GM23248 (cell line): Measurements from ENCODE around the gene WNT3A. TPM values are rescaled to one million over a fixed set of nuclear protein-coding genes. Genes with fewer than 3 reads are reported as not detected.
A peak's percentile ranks its signal among the peaks of the same experiment; 100 is the strongest.
"Not testable (repeated sequence)": the region's sequence is repeated elsewhere in the genome, so short reads cannot be mapped to it uniquely, and the experiment has no call there.

Experiments used
- DNase-seq: peaks from one replicate; pipeline ENCODE4 v3.0.0-alpha.2; 2015
- H2AFZ ChIP-seq: fragments of 200-600 bp; sonication (generic); 2 replicates; pipeline ENCODE4 v1.6.1; 2016; ENCODE audit warnings: antibody characterized with exemption
- H3F3A ChIP-seq: fragments of 200-600 bp; sonication (generic); 2 replicates; pipeline ENCODE4 v1.6.1; 2016; ENCODE audit warnings: mild to moderate bottlenecking, antibody characterized with exemption, mixed run types; ENCODE audit not compliant: insufficient read depth
- H3K27ac ChIP-seq: fragments of 200-600 bp; sonication (generic); 2 replicates; pipeline ENCODE4 v1.5.1; 2016; ENCODE audit warnings: mild to moderate bottlenecking
- H3K27me3 ChIP-seq: fragments of 200-600 bp; sonication (generic); replicated peaks from 2 replicates; pipeline ENCODE4 v1.6.1; 2016; ENCODE audit warnings: mild to moderate bottlenecking; ENCODE audit not compliant: insufficient read depth
- H3K36me3 ChIP-seq: fragments of 200-600 bp; sonication (generic); 2 replicates; pipeline ENCODE4 v1.6.1; 2016; ENCODE audit warnings: low read depth, mild to moderate bottlenecking
- H3K4me1 ChIP-seq: fragments of 200-600 bp; sonication (generic); 2 replicates; pipeline ENCODE4 v1.6.1; 2016; ENCODE audit warnings: mild to moderate bottlenecking; ENCODE audit not compliant: insufficient read depth
- H3K4me2 ChIP-seq: fragments of 200-600 bp; sonication (generic); one replicate; pipeline ENCODE4 v1.6.1; 2016; ENCODE audit warnings: mild to moderate bottlenecking; ENCODE audit not compliant: unreplicated experiment
- H3K4me3 ChIP-seq: fragments of 200-600 bp; sonication (generic); 2 replicates; pipeline ENCODE4 v1.5.1; 2016; ENCODE audit warnings: mild to moderate bottlenecking
- H3K79me2 ChIP-seq: fragments of 200-600 bp; sonication (generic); 2 replicates; pipeline ENCODE4 v1.6.1; 2016; ENCODE audit warnings: mild to moderate bottlenecking; ENCODE audit not compliant: insufficient read depth
- H3K9ac ChIP-seq: fragments of 200-600 bp; sonication (generic); 2 replicates; pipeline ENCODE4 v1.6.1; 2016; ENCODE audit warnings: mild to moderate bottlenecking
- H3K9me2 ChIP-seq: fragments of 200-600 bp; sonication (generic); 2 replicates; pipeline ENCODE4 v1.6.1; 2016; ENCODE audit warnings: mixed run types, mild to moderate bottlenecking, moderate library complexity; ENCODE audit not compliant: insufficient read depth
- H3K9me3 ChIP-seq: fragments of 200-600 bp; sonication (generic); one replicate; pipeline ENCODE4 v1.6.1; 2017; ENCODE audit warnings: low read depth
- H4K20me1 ChIP-seq: fragments of 200-600 bp; sonication (generic); 2 replicates; pipeline ENCODE4 v1.6.0; 2016; ENCODE audit not compliant: insufficient read depth
- EZH2 ChIP-seq: fragments of 200-600 bp; sonication (generic); IDR thresholded peaks from 2 replicates; pipeline ENCODE4 v1.6.1; 2018; ENCODE audit warnings: antibody characterized with exemption, mild to moderate bottlenecking; ENCODE audit not compliant: insufficient read depth, poor library complexity, severe bottlenecking
- EZH2phosphoT487 ChIP-seq: fragments of 200-600 bp; sonication (generic); IDR thresholded peaks from 2 replicates; pipeline ENCODE4 v1.6.1; 2018; ENCODE audit warnings: antibody characterized with exemption, moderate library complexity, mild to moderate bottlenecking, low read depth; ENCODE audit not compliant: insufficient read depth
- WGBS, 2 experiments: methylation state at CpG; one replicate each; pipeline ENCODE4 v1.1.6; 2015 to 2017; ENCODE audit warnings: low lambda C conversion rate in 2 of 2, low coverage in 1 of 2; ENCODE audit errors: missing lambda C conversion rate in 2 of 2; 5-methylcytosine and 5-hydroxymethylcytosine counted together
- in situ Hi-C: fragments of 300-500 bp; cut with MboI; formaldehyde crosslinking; loops from 2 replicates; pipeline ENCODE4 v1.15.0; 2020
- polyA plus RNA-seq: library from polyadenylated mRNA; unstranded; fragments of >200 nt; fragmentation: Nextera tagmentation; extraction: Ambion mirVana; gene quantifications from 2 replicates; pipeline ENCODE4 v1.2.1, GENCODE V29; 2016
- total RNA-seq: library from RNA; depleted of rRNA; stranded (reverse); fragments of >200 nt; shearing (Covaris generic); gene quantifications from 2 replicates; pipeline ENCODE4 v1.2.3, GENCODE V29; 2014; rRNA removed

WNT3A gene, protein sequence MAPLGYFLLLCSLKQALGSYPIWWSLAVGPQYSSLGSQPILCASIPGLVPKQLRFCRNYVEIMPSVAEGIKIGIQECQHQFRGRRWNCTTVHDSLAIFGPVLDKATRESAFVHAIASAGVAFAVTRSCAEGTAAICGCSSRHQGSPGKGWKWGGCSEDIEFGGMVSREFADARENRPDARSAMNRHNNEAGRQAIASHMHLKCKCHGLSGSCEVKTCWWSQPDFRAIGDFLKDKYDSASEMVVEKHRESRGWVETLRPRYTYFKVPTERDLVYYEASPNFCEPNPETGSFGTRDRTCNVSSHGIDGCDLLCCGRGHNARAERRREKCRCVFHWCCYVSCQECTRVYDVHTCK
- total RNA-seq: not detected in 2 replicates
- not detected in 2 replicates for polyA plus RNA-seq

- no peaks in the 10 kb centered on the region for H3K9me3 ChIP-seq
- no peak within 1 kb of the TSS for H3K4me2 ChIP-seq
- no peak for DNase-seq
- WGBS, 2 experiments: 0% methylated on average over 1 of the region's 48 CpGs; no CpG with 5 or more reads in 1 of the 2 experiments
- no peaks in the 10 kb centered on the region for H3K36me3 ChIP-seq
- no peaks in the 10 kb centered on the region for H4K20me1 ChIP-seq
- no peak within 1 kb of the TSS for H3K9ac ChIP-seq
- no peak within 1 kb of the TSS for H3K27ac ChIP-seq
- peak within 1 kb of the TSS; percentile 40; the same call in 1 of the 2 replicates for H3K4me3 ChIP-seq
- TF ChIP-seq EZH2: no peak
- TF ChIP-seq EZH2phosphoT487: no peak
- in situ Hi-C loops: no loop called here
- no peaks in the 10 kb centered on the region for H3K79me2 ChIP-seq
- H2AFZ ChIP-seq: no peak within 1 kb of the TSS
- no peaks in the 10 kb centered on the region for H3K4me1 ChIP-seq
- no peaks in the 10 kb centered on the region for H3K9me2 ChIP-seq
- no peaks in the 10 kb centered on the region for H3F3A ChIP-seq
- peaks cover 81% of the 10 kb centered on the region for H3K27me3 ChIP-seq
These were observed at the start of gene WNT3A for GRCh38 chr1:228006786-228007048. Gene WNT3A, plus strand, starts transcription at chr1:228006998. Its CDS starts 131 bp downstream, at chr1:228007129.

- Histone ChIP-seq H3K9ac (no peak overlapping the region), H3K79me2 (no peaks in the 10 kb centered on the region), H3K9me3 (no peaks in the 10 kb centered on the region), H3K36me3 (no peaks in the 10 kb centered on the region), H3K27me3 (peaks cover 15% of the 10 kb centered on the region; the same call in 1 of the 2 replicates), H3K4me2 (no peak overlapping the region), H3F3A (no peaks in the 10 kb centered on the region), H3K4me1 (no peaks in the 10 kb centered on the region), H3K27ac (no peak overlapping the region), H2AFZ (no peak overlapping the region), H4K20me1 (no peaks in the 10 kb centered on the region), H3K4me3 (no peak overlapping the region), H3K9me2 (no peaks in the 10 kb centered on the region)
- TF ChIP-seq EZH2phosphoT487 (no peak), EZH2 (no peak)
- in situ Hi-C loops: loop anchor here (10.0 kb wide), 1 partner anchor 194 kb away; no protein-coding TSS in a partner anchor
- DNase-seq: no peak
- 12 to 17% methylated on average over 2 of the region's 2 CpGs for WGBS, 2 experiments
These were observed 48.0 kb upstream of the WNT3A start for GRCh38 chr1:227958617-227959324.

DNA sequence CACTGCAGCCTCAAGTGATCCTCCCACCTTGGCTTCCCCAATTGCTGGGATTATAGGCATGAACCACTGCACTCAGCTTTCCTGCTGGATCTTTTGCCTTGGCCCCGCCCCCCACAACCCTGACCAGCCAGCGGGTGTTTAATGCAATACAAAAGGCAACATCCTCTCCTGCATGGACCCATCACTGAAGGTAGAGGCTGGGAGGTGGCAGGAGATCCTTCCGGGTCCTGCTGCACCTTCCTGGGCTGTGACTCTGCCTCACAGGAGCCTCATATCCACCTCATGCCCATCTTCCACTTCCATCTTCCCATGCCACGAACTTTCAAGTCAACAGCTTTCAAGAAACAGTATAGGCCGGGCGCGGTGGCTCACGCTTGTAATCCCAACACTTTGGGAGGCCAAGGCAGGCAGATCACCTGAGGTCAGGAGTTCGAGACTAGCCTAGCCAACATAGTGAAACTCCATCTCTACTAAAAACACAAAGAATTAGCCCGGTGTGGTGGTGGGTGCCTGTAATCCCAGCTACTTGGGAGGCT lies 47.4 kb upstream of the WNT3A start:
- no peak for DNase-seq
- H3K4me2 ChIP-seq: no peak overlapping the region
- no peak overlapping the region for H3K27ac ChIP-seq
- 73 to 74% methylated on average over 10 of the region's 10 CpGs for WGBS, 2 experiments
- H3K9me2 ChIP-seq: no peaks in the 10 kb centered on the region
- H3K36me3 ChIP-seq: no peaks in the 10 kb centered on the region
- in situ Hi-C loops: loop anchor here (10.0 kb wide), 1 partner anchor 195 kb away; no protein-coding TSS in a partner anchor
- no peaks in the 10 kb centered on the region for H3K9me3 ChIP-seq
- H3K27me3 ChIP-seq: peaks cover 15% of the 10 kb centered on the region; the same call in 1 of the 2 replicates
- no peak overlapping the region for H3K9ac ChIP-seq
- no peaks in the 10 kb centered on the region for H3K79me2 ChIP-seq
- TF ChIP-seq EZH2phosphoT487 (no peak), EZH2 (no peak)
- no peaks in the 10 kb centered on the region for H3K4me1 ChIP-seq
- no peak overlapping the region for H3K4me3 ChIP-seq
- no peaks in the 10 kb centered on the region for H3F3A ChIP-seq
- no peak overlapping the region for H2AFZ ChIP-seq
- no peaks in the 10 kb centered on the region for H4K20me1 ChIP-seq

DNA sequence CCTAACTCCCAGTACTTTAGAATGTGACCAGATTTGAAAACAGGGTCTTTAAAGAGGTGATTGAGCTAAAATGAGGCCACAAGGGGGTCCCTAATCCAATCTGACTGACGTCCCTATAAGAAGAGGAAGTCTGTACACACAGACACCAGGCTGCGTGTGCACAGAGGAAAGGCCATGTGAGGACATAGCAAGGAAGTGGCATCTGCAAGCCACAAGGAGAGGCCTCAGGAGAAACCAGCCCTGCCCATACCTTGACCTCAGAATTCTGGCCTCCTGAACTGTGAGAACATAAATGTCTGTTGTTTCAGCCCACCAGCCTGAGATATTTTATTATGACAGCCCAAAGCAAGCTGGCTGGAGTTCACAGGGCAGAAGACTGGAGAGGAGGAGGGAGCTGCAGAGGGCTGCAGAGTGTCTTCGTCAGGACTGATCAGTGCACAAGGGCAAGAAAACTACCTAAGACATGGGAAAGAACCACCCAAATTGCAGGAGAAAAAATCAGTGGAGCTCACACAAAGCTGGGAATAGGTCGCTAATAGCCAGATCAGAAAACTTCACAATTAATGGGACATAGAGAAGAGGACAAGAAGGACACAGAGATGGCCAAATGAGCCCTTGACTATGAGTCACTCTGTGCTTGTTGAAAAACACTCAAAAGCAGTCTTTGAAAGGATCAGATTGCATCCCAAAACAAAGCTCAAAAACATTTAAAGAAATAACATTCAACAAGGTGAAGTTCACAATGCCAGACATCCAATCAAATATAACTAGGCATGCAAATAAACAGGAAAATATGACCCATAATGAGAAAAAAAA lies 44.9 kb upstream of the WNT3A start:
- no peak overlapping the region for H3K9ac ChIP-seq
- H3K4me3 ChIP-seq: no peak overlapping the region
- no peak for DNase-seq
- no peaks in the 10 kb centered on the region; the same call in 1 of the 2 replicates for H3K4me1 ChIP-seq
- in situ Hi-C loops: no loop called here
- peaks cover 11% of the 10 kb centered on the region; the same call in 1 of the 2 replicates for H3K27me3 ChIP-seq
- H3K4me2 ChIP-seq: no peak overlapping the region
- no peaks in the 10 kb centered on the region for H3K79me2 ChIP-seq
- 32 to 33% methylated on average over 4 of the region's 4 CpGs for WGBS, 2 experiments
- H3K9me3 ChIP-seq: no peaks in the 10 kb centered on the region
- no peaks in the 10 kb centered on the region for H3K9me2 ChIP-seq
- H3F3A ChIP-seq: no peaks in the 10 kb centered on the region
- no peak overlapping the region for H3K27ac ChIP-seq
- no peak for TF ChIP-seq EZH2phosphoT487
- TF ChIP-seq EZH2: no peak
- H4K20me1 ChIP-seq: no peaks in the 10 kb centered on the region
- no peak overlapping the region for H2AFZ ChIP-seq
- H3K36me3 ChIP-seq: no peaks in the 10 kb centered on the region

GRCh38 chr1:227966733-227967132 lies 40.1 kb upstream of the WNT3A start:
- H3K79me2 ChIP-seq, H3K9ac ChIP-seq, in situ Hi-C loops, H3K9me3 ChIP-seq, H3K9me2 ChIP-seq, H3F3A ChIP-seq, H3K4me1 ChIP-seq, H3K4me2 ChIP-seq, H3K36me3 ChIP-seq, H2AFZ ChIP-seq, H3K4me3 ChIP-seq, H3K27ac ChIP-seq, H4K20me1 ChIP-seq, H3K27me3 ChIP-seq: not testable (repeated sequence)
- peak; percentile 69 for DNase-seq
- 83 to 92% methylated on average over 2 of the region's 2 CpGs for WGBS, 2 experiments

DNA sequence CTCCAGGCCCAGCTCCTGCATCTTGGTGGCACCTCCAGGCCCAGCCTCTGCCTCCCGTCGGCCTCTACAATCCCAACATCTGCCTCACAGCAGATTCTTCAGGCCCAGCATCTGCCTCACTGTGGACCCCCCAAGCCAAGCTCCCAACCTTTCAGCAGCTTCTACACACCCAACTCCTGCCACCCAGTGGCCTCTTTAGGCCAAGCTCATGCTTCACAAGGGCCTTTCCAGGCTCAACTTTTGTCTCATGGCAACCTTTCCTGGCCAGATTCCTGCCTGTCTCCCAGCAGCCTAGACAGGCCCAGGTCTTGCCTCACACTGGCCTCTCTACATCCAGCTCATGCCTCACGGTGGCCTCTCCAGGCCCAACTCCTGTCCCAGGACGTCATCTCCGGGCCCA lies 39.0 kb upstream of the WNT3A start:
- H3K9ac ChIP-seq, in situ Hi-C loops, H4K20me1 ChIP-seq, H3K27me3 ChIP-seq, H3K9me3 ChIP-seq, H3K4me2 ChIP-seq, H3K9me2 ChIP-seq, H3K4me3 ChIP-seq, H2AFZ ChIP-seq, H3K79me2 ChIP-seq, H3F3A ChIP-seq, H3K4me1 ChIP-seq, H3K27ac ChIP-seq, H3K36me3 ChIP-seq: not testable (repeated sequence)
- peak; percentile 36 for DNase-seq
- WGBS, 2 experiments: 34 to 46% methylated on average over 5 of the region's 5 CpGs
